Endodermal cell (in vitro differentiated cells): ENCODE results near the gene CPED1. TPM values are rescaled to one million over a fixed set of nuclear protein-coding genes. Genes with fewer than 3 reads are reported as not detected.

Experiments
- DNase-seq: peaks from one replicate; pipeline ENCODE4 v3.0.0-alpha.2; 2017
- H3K27ac ChIP-seq: 2 replicates; pipeline ENCODE4 v1.5.1; 2013; ENCODE audit warnings: mild to moderate bottlenecking, low read depth, low read length, moderate library complexity
- H3K27me3 ChIP-seq: 2 replicates; pipeline ENCODE4 v1.6.1; 2013; ENCODE audit warnings: mild to moderate bottlenecking, low read length, moderate library complexity; ENCODE audit not compliant: insufficient read depth, control insufficient read depth, poor library complexity, severe bottlenecking
- H3K36me3 ChIP-seq: 2 replicates; pipeline ENCODE4 v1.7.0; 2013; ENCODE audit warnings: mild to moderate bottlenecking, low read length, moderate library complexity; ENCODE audit not compliant: control insufficient read depth, insufficient read depth
- H3K4me1 ChIP-seq: one replicate; pipeline ENCODE4 v1.7.0; 2013; ENCODE audit warnings: low read length; ENCODE audit not compliant: control insufficient read depth, insufficient read depth
- H3K4me3 ChIP-seq: 2 replicates; pipeline ENCODE4 v1.5.1; 2013; ENCODE audit warnings: mild to moderate bottlenecking, low read length, moderate library complexity
- H3K9ac ChIP-seq: 2 replicates; pipeline ENCODE4 v1.6.1; 2013; ENCODE audit warnings: mild to moderate bottlenecking, low read length, moderate library complexity; ENCODE audit not compliant: poor library complexity, severe bottlenecking; ENCODE audit errors: extremely low read depth
- H3K9me3 ChIP-seq: 2 replicates; pipeline ENCODE4 v1.6.1; 2013; ENCODE audit warnings: mild to moderate bottlenecking, low read length, moderate library complexity; ENCODE audit not compliant: control insufficient read depth
- H3K27ac Mint-ChIP-seq: 2 replicates; pipeline ENCODE4 v1.8.0; 2020; ENCODE audit warnings: mixed read lengths
- H3K27me3 Mint-ChIP-seq: 2 replicates; pipeline ENCODE4 v1.8.0; 2021; ENCODE audit warnings: mild to moderate bottlenecking, mixed read lengths; ENCODE audit not compliant: insufficient read depth
- H3K36me3 Mint-ChIP-seq: 2 replicates; pipeline ENCODE4 v1.8.0; 2020; ENCODE audit warnings: low read depth, mixed read lengths
- H3K4me1 Mint-ChIP-seq: 2 replicates; pipeline ENCODE4 v1.8.0; 2020; ENCODE audit warnings: mixed read lengths
- H3K4me3 Mint-ChIP-seq: 2 replicates; pipeline ENCODE4 v1.8.0; 2020; ENCODE audit warnings: mild to moderate bottlenecking, moderate library complexity, mixed read lengths
- H3K9me3 Mint-ChIP-seq: 2 replicates; pipeline ENCODE4 v1.8.0; 2020; ENCODE audit warnings: mild to moderate bottlenecking, mixed read lengths
- CTCF ChIP-seq: fragments of 200-600 bp; sonication (generic); conservative IDR thresholded peaks from 2 replicates; pipeline ENCODE4 v1.5.0; 2021; ENCODE audit warnings: antibody characterized with exemption, mild to moderate bottlenecking
- WGBS, 2 experiments: methylation state at CpG; one replicate each; pipeline versions ENCODE4 v1.1.5 to v1.1.7; 2013; ENCODE audit warnings: missing lambda C conversion rate in 2 of 2, mixed read lengths in 1 of 2; ENCODE audit not compliant: insufficient coverage in 1 of 2, insufficient read length in 1 of 2; 5-methylcytosine and 5-hydroxymethylcytosine counted together
- total RNA-seq, 2 donors: library from RNA; stranded (reverse); fragmentation: NEBNext Ultra II Directional in 1 of 2; extraction: Animal tissue kit (Norgen Biotek cat#: 25700) in 1 of 2; gene quantifications; 2 replicates in 1 of 2; 3 replicates in 1 of 2; pipeline ENCODE4 v1.2.1, GENCODE V29; 2021

The CPED1 gene
- total RNA-seq, 2 donors from 2014 or later = 1.1 TPM; not detected in 1

DNA sequence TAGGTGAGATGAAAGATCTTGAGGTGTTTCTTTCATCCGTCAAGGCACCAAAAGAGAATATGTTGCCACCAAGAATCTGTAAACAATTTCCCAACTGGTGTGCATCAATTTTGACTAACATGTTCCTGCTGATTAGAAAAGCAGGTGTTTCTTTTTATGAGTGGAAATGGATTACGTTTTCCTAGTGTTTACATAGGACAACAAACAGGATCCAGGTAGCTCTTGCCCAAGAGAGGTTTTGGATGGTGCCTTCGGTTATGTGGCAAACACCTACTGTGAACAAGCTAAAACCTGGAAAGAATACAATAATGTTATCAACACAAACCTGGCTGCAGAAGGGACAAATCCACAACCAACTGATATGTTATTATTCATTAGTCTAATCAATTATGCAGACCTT lies 286.7 kb downstream of the CPED1 start:
- Mint-ChIP-seq H3K4me1 (peaks cover 10% of the 10 kb centered on the region), H3K36me3 (no peaks in the 10 kb centered on the region), H3K4me3 (no peak overlapping the region), H3K27ac (no peak overlapping the region), H3K9me3 (no peaks in the 10 kb centered on the region), H3K27me3 (peaks cover 2% of the 10 kb centered on the region)
- Histone ChIP-seq H3K27ac (no peak overlapping the region), H3K36me3 (no peaks in the 10 kb centered on the region), H3K4me1 (no peaks in the 10 kb centered on the region), H3K9ac (no peak overlapping the region), H3K9me3 (no peaks in the 10 kb centered on the region), H3K4me3 (no peak overlapping the region), H3K27me3 (no peaks in the 10 kb centered on the region)
- WGBS, 2 experiments = 86 to 100% methylated on average over 1 to 3 of the region's 3 CpGs
- TF ChIP-seq CTCF = no peak
- DNase-seq = no peak

GRCh38 chr7:121276313-121276712 lies 287.8 kb downstream of the CPED1 start:
- H3K4me1 ChIP-seq = no peaks in the 10 kb centered on the region
- H3K4me1 Mint-ChIP-seq = peaks cover 10% of the 10 kb centered on the region
- H3K4me3 ChIP-seq = no peak overlapping the region
- 86% methylated on average over 2 of the region's 3 CpGs; no CpG with 5 or more reads in 1 of the 2 experiments for WGBS, 2 experiments
- no peaks in the 10 kb centered on the region for H3K27me3 ChIP-seq
- H3K36me3 ChIP-seq = no peaks in the 10 kb centered on the region
- no peaks in the 10 kb centered on the region for H3K9me3 ChIP-seq
- no peaks in the 10 kb centered on the region for H3K9me3 Mint-ChIP-seq
- no peak overlapping the region for H3K27ac ChIP-seq
- DNase-seq = no peak
- no peak overlapping the region for H3K4me3 Mint-ChIP-seq
- H3K27ac Mint-ChIP-seq = no peak overlapping the region
- TF ChIP-seq CTCF = no peak
- H3K27me3 Mint-ChIP-seq = peaks cover 2% of the 10 kb centered on the region
- no peaks in the 10 kb centered on the region for H3K36me3 Mint-ChIP-seq
- H3K9ac ChIP-seq = no peak overlapping the region

DNA sequence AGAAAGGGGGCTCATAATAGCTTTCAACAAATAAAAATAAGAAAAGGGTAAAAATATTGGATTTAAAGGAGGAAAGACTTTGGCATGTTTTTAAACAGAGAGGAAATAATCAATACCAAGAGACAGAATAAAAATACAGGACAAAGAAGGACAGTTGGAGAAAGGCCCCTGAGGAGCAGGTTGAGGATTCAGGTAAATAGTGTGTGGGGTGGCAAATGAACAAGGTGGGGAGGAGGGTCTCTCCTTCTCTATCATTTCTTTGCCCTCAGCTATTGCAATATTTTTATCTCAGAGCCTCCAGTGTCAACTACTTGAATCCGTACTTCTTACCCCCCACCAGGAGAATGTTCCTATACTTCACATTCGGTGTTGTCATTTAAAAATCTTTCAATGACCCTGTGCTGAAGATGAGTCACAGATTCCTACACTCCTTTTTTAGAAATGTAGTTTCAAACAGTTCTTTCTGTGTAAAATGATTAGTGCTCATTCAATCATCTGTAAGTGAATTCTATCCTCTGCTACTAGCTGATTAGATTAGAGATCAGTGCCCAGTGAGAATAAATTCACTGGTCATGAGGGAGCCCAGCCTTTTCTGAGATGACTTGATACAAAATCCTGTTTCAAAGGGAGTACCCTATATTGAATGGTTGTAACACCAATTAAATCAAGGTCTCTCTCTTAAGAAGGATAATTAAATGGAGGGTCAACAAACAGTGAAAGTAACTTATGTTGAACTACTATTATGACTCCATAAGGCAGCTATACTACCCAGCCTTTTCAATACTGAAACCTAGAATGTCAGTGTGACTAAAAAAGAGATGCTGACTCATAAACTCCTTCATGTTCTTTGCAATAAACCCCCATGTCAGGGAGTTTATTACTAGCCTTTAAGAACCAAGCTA lies 289.9 kb downstream of the CPED1 start:
- H3K9me3 Mint-ChIP-seq = no peaks in the 10 kb centered on the region
- no peak overlapping the region for H3K4me3 ChIP-seq
- H3K36me3 Mint-ChIP-seq = no peaks in the 10 kb centered on the region
- DNase-seq = no peak
- no peak for TF ChIP-seq CTCF
- H3K9me3 ChIP-seq = no peaks in the 10 kb centered on the region
- H3K27me3 ChIP-seq = no peaks in the 10 kb centered on the region
- no peaks in the 10 kb centered on the region for H3K27me3 Mint-ChIP-seq
- H3K27ac ChIP-seq = no peak overlapping the region
- H3K9ac ChIP-seq = no peak overlapping the region
- peaks cover 10% of the 10 kb centered on the region for H3K4me1 Mint-ChIP-seq
- H3K27ac Mint-ChIP-seq = no peak overlapping the region
- 78% methylated on average over 2 of the region's 2 CpGs; no CpG with 5 or more reads in 1 of the 2 experiments for WGBS, 2 experiments
- H3K36me3 ChIP-seq = no peaks in the 10 kb centered on the region
- H3K4me1 ChIP-seq = no peaks in the 10 kb centered on the region
- no peak overlapping the region for H3K4me3 Mint-ChIP-seq
